Measurements from ENCODE around the gene DRD4.

- TF ChIP-seq JUN (IDR thresholded peaks at IDR 0.05): no peak
- no peak for TF ChIP-seq CTCF (IDR thresholded peaks at IDR 0.05)
- no peak for TF ChIP-seq POLR2A (IDR thresholded peaks at IDR 0.05; ENCODE audit: low read length)
- TF ChIP-seq HDAC2 (IDR thresholded peaks at IDR 0.05): no peak
- TF ChIP-seq FOSL2 (IDR thresholded peaks at IDR 0.05): no peak
- TF ChIP-seq FOSL2 (CRISPR knock-in tag; IDR thresholded peaks at IDR 0.05): no peak
- TF ChIP-seq RFX5 (IDR thresholded peaks at IDR 0.05): no peak
- no peak for TF ChIP-seq ZC3H11A (IDR thresholded peaks at IDR 0.05)
- no peak for TF ChIP-seq RAD21 (conservative IDR thresholded peaks at IDR 0.05 in 1 of 2, IDR thresholded peaks at IDR 0.05 in 1 of 2)
These were observed 38.9 kb upstream of the DRD4 start for GRCh38 chr11:598005-598680.

All from A549 (cell line).